Mucosa of rectum (tissue), 2 donors: ENCODE results near the gene NUP98.
"Not testable (repeated sequence)": the region's sequence is repeated elsewhere in the genome, so short reads cannot be mapped to it uniquely, and the experiment has no call there.

Experiments used
- H3K27ac ChIP-seq, 2 donors: one replicate each; pipeline ENCODE4 v1.7.0; 2013; ENCODE audit warnings: inconsistent platforms in 2 of 2, low read depth in 2 of 2, low read length in 2 of 2
- H3K27me3 ChIP-seq, 2 donors: one replicate each; pipeline ENCODE4 v1.7.0; 2013; ENCODE audit warnings: low read length in 2 of 2; ENCODE audit not compliant: control insufficient read depth in 2 of 2, insufficient read depth in 2 of 2
- H3K36me3 ChIP-seq, 2 donors: one replicate each; pipeline ENCODE4 v1.7.0; 2013; ENCODE audit warnings: low read length in 2 of 2; ENCODE audit not compliant: control insufficient read depth in 2 of 2, insufficient read depth in 2 of 2
- H3K4me1 ChIP-seq, 2 donors: one replicate each; pipeline ENCODE4 v1.7.0; 2013; ENCODE audit warnings: low read length in 2 of 2, mild to moderate bottlenecking in 1 of 2; ENCODE audit not compliant: control insufficient read depth in 2 of 2, insufficient read depth in 2 of 2
- H3K4me3 ChIP-seq, 2 donors: one replicate each; pipeline ENCODE4 v1.7.0; 2013; ENCODE audit warnings: low read length in 2 of 2
- H3K9ac ChIP-seq, 2 donors: one replicate each; pipeline ENCODE4 v1.7.0; 2013; ENCODE audit warnings: low read length in 2 of 2, low read depth in 1 of 2, mild to moderate bottlenecking in 1 of 2
- H3K9me3 ChIP-seq, 2 donors: one replicate each; pipeline ENCODE4 v1.7.0; 2013; ENCODE audit warnings: low read length in 2 of 2; ENCODE audit not compliant: control insufficient read depth in 2 of 2
- donor health status: healthy.
- donor health status: Normal muscosa, but diverticular disease.

Gene NUP98

GRCh38 chr11:3666023-3666530 lies 131.3 kb downstream of the NUP98 start:
- no peaks in the 10 kb centered on the region for H3K9me3 ChIP-seq
- no peaks in the 10 kb centered on the region for H3K27me3 ChIP-seq
- H3K27ac ChIP-seq, result no peak overlapping the region
- no peak overlapping the region for H3K4me3 ChIP-seq
- H3K4me1 ChIP-seq, result no peaks in the 10 kb centered on the region
- no peak overlapping the region for H3K9ac ChIP-seq
- peaks cover 11 to 27% of the 10 kb centered on the region in 2 donors for H3K36me3 ChIP-seq

DNA sequence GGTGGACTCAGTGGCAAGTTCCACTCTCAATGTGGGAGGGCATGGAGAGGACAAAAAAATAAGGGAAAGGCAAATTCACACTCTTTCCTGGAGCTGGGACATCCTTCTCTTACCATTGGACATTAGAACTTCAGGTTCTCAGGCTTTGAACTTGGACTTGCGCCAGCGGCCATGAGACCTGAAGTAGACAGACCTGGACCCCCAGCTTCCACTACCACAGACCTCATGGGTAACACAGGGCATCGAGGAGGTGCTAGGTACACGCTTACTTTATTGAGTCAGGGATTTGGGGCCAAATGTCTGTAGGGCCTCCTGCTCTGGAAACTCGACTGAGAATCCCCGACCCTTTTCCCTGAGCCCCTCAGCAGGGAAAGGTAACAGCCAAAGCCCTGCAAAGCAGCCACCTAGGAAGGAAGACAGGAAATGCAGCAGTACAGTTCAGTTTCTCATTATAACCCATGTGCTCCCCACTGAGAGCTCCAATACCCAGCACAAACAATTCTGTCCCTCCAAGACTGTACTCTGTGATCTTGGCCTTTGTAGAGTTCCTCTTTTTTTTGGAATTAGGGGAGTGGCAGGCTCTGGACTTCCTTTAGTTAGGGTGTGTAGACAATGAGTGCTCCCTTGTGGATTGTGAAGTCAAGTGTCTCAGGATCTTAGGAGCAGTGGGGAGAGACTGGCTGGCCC lies 131.9 kb downstream of the NUP98 start:
- Histone ChIP-seq H3K9me3 (no peaks in the 10 kb centered on the region), H3K36me3 (peaks cover 11 to 21% of the 10 kb centered on the region in 2 donors), H3K4me3 (no peak overlapping the region), H3K9ac (no peak overlapping the region), H3K27me3 (no peaks in the 10 kb centered on the region), H3K4me1 (no peaks in the 10 kb centered on the region), H3K27ac (no peak overlapping the region)

DNA sequence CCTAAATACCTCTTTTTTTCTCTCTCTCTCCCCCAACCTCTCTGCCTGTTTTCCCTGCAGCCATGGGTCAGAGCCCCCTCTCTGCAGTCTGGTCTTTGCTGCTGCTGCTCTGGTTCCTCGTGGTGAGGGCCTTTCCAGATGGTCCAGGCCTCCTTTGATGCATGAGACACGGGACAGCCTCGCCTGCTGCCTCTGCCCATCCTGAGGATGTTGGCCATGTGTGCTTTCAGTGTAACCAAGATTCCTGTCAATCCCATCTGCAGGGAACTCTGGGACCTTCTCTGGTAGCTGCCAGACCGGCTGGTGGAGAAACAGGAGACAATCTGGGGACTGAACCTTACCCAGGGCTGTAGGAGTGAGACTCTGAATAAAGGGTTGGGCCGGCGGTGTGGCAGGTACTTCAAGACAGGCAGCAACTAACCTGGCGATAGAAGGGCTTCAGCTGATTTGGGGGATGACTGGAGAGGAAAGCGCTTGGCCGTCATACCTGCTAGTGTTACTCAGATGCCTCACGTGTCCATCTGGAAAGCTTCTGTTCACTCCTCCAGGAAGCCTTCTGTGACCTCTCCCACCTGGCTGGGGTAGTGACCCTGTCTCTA lies 133.2 kb downstream of the NUP98 start:
- no peak overlapping the region for H3K27ac ChIP-seq
- no peaks in the 10 kb centered on the region for H3K4me1 ChIP-seq
- no peak overlapping the region for H3K4me3 ChIP-seq
- H3K36me3 ChIP-seq, result peaks cover 10 to 20% of the 10 kb centered on the region in 2 donors
- H3K9ac ChIP-seq, result no peak overlapping the region
- no peaks in the 10 kb centered on the region for H3K27me3 ChIP-seq
- H3K9me3 ChIP-seq, result no peaks in the 10 kb centered on the region

GRCh38 chr11:3662856-3663255 lies 134.5 kb downstream of the NUP98 start:
- Histone ChIP-seq H3K9ac (no peak overlapping the region), H3K27ac (no peak overlapping the region), H3K4me1 (no peaks in the 10 kb centered on the region), H3K4me3 (no peak overlapping the region), H3K27me3 (no peaks in the 10 kb centered on the region), H3K9me3 (no peaks in the 10 kb centered on the region), H3K36me3 (peaks cover 8 to 15% of the 10 kb centered on the region in 2 donors)

DNA sequence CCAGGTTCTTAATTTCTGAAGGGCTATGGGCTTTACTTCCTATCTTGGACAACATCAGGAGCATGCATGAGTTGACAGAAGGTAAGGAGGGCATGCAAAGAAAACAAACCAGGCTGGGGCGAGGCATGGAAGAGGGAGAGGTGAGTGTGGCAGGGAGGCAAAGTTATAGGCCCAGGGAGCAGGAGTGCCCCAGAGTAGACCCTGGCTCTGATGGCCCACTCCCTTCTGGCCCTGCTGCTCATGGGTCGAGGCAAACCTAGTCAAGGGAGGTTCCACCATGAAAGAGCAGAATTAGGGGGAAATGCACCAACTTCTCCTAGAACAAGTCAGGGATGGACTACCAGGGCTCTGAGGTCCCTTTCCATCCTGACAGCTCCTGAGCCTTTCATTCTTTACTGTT lies 136.4 kb downstream of the NUP98 start:
- H3K27ac ChIP-seq, result no peak overlapping the region

DNA sequence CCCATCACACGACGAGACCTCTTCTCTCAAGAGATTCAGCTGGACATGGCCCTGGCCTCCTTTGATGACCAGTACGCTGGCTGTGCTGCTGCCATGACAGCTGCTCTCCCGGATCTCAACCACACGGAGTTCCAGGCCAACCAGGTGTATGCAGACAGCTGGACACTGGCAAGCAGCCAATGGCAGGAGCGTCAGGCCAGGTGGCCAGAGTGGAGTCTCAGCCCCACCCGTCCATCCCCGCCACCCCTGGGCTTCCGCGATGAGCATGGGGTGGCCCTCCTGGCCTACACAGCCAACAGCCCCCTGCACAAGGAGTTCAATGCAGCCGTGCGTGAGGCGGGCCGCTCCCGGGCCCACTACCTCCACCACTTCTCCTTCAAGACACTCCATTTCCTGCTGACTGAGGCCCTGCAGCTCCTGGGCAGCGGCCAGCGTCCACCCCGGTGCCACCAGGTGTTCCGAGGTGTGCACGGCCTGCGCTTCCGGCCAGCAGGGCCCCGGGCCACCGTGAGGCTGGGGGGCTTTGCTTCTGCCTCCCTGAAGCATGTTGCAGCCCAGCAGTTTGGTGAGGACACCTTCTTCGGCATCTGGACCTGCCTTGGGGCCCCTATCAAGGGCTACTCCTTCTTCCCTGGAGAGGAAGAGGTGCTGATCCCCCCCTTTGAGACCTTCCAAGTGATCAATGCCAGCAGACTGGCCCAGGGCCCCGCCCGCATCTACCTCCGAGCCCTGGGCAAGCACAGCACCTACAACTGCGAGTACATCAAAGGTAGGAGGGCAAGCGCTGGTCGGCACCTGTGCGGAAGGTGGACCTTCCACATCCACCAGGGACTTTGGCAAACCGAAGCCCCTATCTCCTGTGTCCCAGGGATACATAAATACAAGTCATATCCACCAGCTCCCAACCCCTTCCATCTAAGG lies 137.5 kb downstream of the NUP98 start:
- H3K4me3 ChIP-seq, result no peak overlapping the region
- no peak overlapping the region for H3K27ac ChIP-seq
- peaks cover 0 to 5% of the 10 kb centered on the region in 2 donors for H3K36me3 ChIP-seq
- no peak overlapping the region for H3K9ac ChIP-seq
- no peaks in the 10 kb centered on the region for H3K9me3 ChIP-seq
- H3K4me1 ChIP-seq, result no peaks in the 10 kb centered on the region
- H3K27me3 ChIP-seq, result peaks cover 0 to 1% of the 10 kb centered on the region in 2 donors

More for the DNA sequence above, 136.4 kb downstream of the NUP98 start:
- no peaks in the 10 kb centered on the region for H3K4me1 ChIP-seq
- H3K4me3 ChIP-seq, result no peak overlapping the region
- peaks cover 5 to 8% of the 10 kb centered on the region in 2 donors for H3K36me3 ChIP-seq
- no peak overlapping the region for H3K9ac ChIP-seq
- H3K9me3 ChIP-seq, result no peaks in the 10 kb centered on the region
- no peaks in the 10 kb centered on the region for H3K27me3 ChIP-seq

DNA sequence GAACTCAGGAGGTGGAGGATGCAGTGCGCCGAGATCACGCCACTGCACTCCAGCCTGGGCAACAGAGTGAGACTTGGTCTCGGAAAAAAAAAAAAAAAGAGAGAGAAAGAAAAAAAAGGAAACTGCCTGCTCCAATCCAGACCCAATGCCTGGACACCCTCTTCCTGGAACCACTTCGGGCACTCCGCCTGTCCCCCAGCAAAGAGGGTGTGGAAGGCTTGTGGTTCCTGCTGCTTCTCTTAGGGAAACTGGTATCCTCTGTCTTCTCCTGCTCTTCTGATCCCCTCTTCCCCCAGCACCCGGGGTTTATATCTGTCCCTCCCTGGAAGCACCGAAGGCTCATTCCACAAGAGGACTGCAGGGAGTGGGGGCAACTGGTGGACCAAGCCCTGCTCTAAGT lies 139.1 kb downstream of the NUP98 start:
- H3K4me1 ChIP-seq, result no peaks in the 10 kb centered on the region
- H3K9ac ChIP-seq, result no peak overlapping the region
- H3K4me3 ChIP-seq, result no peak overlapping the region
- H3K27me3 ChIP-seq, result peaks cover 0 to 3% of the 10 kb centered on the region in 2 donors
- H3K36me3 ChIP-seq, result no peaks in the 10 kb centered on the region
- no peaks in the 10 kb centered on the region for H3K9me3 ChIP-seq
- no peak overlapping the region for H3K27ac ChIP-seq

DNA sequence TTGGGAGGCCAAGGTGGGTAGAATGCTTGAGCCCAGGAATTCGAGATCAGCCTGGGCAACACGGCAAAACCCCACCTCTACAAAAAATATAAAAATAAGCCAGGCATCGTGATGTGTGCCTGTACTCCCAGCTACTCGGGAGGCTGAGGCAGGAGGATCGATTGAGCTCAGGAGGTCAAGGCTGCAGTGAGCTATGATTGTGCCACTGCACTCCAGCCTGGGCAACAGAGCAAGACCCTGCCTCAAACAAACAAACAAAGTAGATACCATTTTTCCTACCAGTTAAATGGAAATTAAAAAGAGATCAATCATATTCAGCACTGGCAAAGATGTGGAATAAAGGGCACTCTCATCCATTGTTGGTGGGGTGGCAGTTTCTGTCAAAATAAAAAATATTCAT lies 140.0 kb downstream of the NUP98 start:
- not testable (repeated sequence) for H3K9ac ChIP-seq, H3K4me3 ChIP-seq, H3K9me3 ChIP-seq, H3K4me1 ChIP-seq, H3K36me3 ChIP-seq, H3K27ac ChIP-seq, H3K27me3 ChIP-seq

- H3K9me3 ChIP-seq, result no peaks in the 10 kb centered on the region
- H3K4me1 ChIP-seq, result no peaks in the 10 kb centered on the region
- no peak overlapping the region for H3K4me3 ChIP-seq
- peaks cover 0 to 3% of the 10 kb centered on the region in 2 donors for H3K27me3 ChIP-seq
- no peak overlapping the region for H3K27ac ChIP-seq
- no peak overlapping the region for H3K9ac ChIP-seq
- no peaks in the 10 kb centered on the region for H3K36me3 ChIP-seq
These were observed 141.8 kb downstream of the NUP98 start for GRCh38 chr11:3655547-3655946.

DNA sequence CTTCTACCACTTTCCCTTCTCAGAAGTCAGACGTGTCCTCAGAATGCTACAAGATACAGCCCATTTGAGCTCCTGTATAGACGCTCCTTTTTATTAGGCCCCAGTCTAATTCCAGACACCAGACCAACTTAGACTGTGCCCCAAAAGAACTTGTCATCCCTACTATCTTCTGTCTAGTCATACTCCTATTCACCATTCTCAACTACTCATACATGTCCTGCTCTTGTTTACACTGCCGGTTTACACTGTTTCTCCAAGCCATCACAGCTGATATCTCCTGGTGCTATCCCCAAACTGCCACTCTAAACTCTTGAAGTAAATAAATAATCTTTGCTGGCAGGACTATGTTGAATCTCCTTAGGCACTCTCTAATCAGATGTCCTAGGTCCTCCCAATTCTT lies 144.8 kb downstream of the NUP98 start:
- not testable (repeated sequence) for H3K4me1 ChIP-seq, H3K27me3 ChIP-seq, H3K9ac ChIP-seq, H3K27ac ChIP-seq, H3K9me3 ChIP-seq, H3K36me3 ChIP-seq, H3K4me3 ChIP-seq
